AG09319 (cell line): Measurements from ENCODE around the gene DCC.

Source experiments
- DNase-seq: peaks from one replicate; pipeline ENCODE4 v3.0.0-alpha.2; 2010; ENCODE audit warnings: low read depth; ENCODE audit errors: extremely low read depth
- CTCF ChIP-seq: IDR thresholded peaks from 2 replicates; pipeline ENCODE4 v1.5.1; 2011; ENCODE audit warnings: low read depth, mild to moderate bottlenecking, inconsistent platforms, low read length, moderate library complexity

DCC gene

GRCh38 chr18:53385889-53386288, 1045.9 kb downstream of the DCC start:
- TF ChIP-seq CTCF: no peak
- DNase-seq: no peak

- TF ChIP-seq CTCF: no peak
- no peak for DNase-seq
These were observed 1047.6 kb downstream of the DCC start for GRCh38 chr18:53387581-53387980.

GRCh38 chr18:53402670-53403069, 1062.7 kb downstream of the DCC start:
- TF ChIP-seq CTCF: no peak
- DNase-seq: no peak

- no peak for TF ChIP-seq CTCF
- DNase-seq: no peak
These were observed 1068.3 kb downstream of the DCC start for GRCh38 chr18:53408271-53408670.

GRCh38 chr18:53411511-53411910, 1071.5 kb downstream of the DCC start:
- no peak for TF ChIP-seq CTCF

GRCh38 chr18:53417003-53417402, 1077.0 kb downstream of the DCC start:
- no peak for DNase-seq
- no peak for TF ChIP-seq CTCF

More at GRCh38 chr18:53411511-53411910, 1071.5 kb downstream of the DCC start:
- no peak for DNase-seq

GRCh38 chr18:53421869-53422268, 1081.9 kb downstream of the DCC start:
- no peak for TF ChIP-seq CTCF

More at GRCh38 chr18:53421869-53422268, 1081.9 kb downstream of the DCC start:
- no peak for DNase-seq
